GM12878 (cell line): ENCODE data around the gene TCF12. TPM values are rescaled to one million over a fixed set of nuclear protein-coding genes. Genes with fewer than 3 reads are reported as not detected.

Source experiments
- ATAC-seq: fragments of 200-7000 bp; cut with Tn5 transposase; 3 replicates; pipeline ENCODE4 v1.9.1; 2020; ENCODE audit warnings: mild to moderate bottlenecking, moderate library complexity
- BruUV-seq: library from RNA; stranded (reverse); fragments of 400-500 nt; replicated peaks from 2 replicates; lab custom pipeline; 2021; lab: Mats Ljungman, UMichigan
- CTCF ChIA-PET: fragments of 300-600 bp; sonication (Branson Sonifier 250); formaldehyde crosslinking; extraction: SDS; loops from one replicate; lab custom pipeline; 2021; ENCODE audit warnings: inconsistent platforms; lab: Yijun Ruan, JAX
- POLR2A ChIA-PET: fragments of 350-600 bp; formaldehyde crosslinking; extraction: SDS; loops from one replicate; lab custom pipeline; 2021; ENCODE audit warnings: inconsistent platforms; lab: Charles Lee
- RAD21 ChIA-PET: fragments of 300-600 bp; sonication (Branson Sonifier 250); formaldehyde crosslinking; loops from one replicate; lab custom pipeline; 2023; ENCODE audit warnings: antibody characterized with exemption; ENCODE audit not compliant: unreplicated experiment; lab: Charles Lee
- SMC1A ChIA-PET: fragments of 300-600 bp; sonication (Branson Sonifier 250); formaldehyde crosslinking; loops from one replicate; lab custom pipeline; 2023; ENCODE audit not compliant: unreplicated experiment, uncharacterized antibody; lab: Charles Lee
- DNase-seq: peaks from one replicate; pipeline ENCODE4 v3.0.0-alpha.2; 2011; ENCODE audit warnings: low read depth, low spot score
- FAIRE-seq: peaks from 3 replicates; lab custom pipeline; 2011; peaks lifted over from hg19 to GRCh38; lab: Jason Lieb, UNC
- H2AFZ ChIP-seq: 2 replicates; pipeline ENCODE4 v1.6.0; 2011; ENCODE audit warnings: low read depth, low read length, control low read depth; ENCODE audit not compliant: control insufficient read depth
- H3K27ac ChIP-seq: 2 replicates; pipeline ENCODE4 v1.5.1; 2011; ENCODE audit warnings: control low read depth; ENCODE audit not compliant: control insufficient read depth, insufficient read depth
- H3K27me3 ChIP-seq, 2 experiments: replicated peaks in 1 of 2; 2 replicates each; pipeline versions ENCODE4 v1.6.0 to v1.6.1; 2011; ENCODE audit warnings: low read length in 1 of 2; ENCODE audit not compliant: control insufficient read depth in 2 of 2, insufficient read depth in 2 of 2
- H3K36me3 ChIP-seq, 2 experiments: 2 replicates each; pipeline ENCODE4 v1.5.1; 2011; ENCODE audit warnings: low read length in 1 of 2; ENCODE audit not compliant: control insufficient read depth in 2 of 2, insufficient read depth in 2 of 2
- H3K4me1 ChIP-seq: 2 replicates; pipeline ENCODE4 v1.6.1; 2011; ENCODE audit warnings: mild to moderate bottlenecking, low read length, moderate library complexity, mixed read lengths; ENCODE audit not compliant: control insufficient read depth, insufficient read depth
- H3K4me2 ChIP-seq: 2 replicates; pipeline ENCODE4 v1.6.0; 2011; ENCODE audit warnings: control low read depth; ENCODE audit not compliant: control insufficient read depth, insufficient read depth
- H3K4me3 ChIP-seq: fragments of 200-600 bp; sonication (generic); 2 replicates; pipeline ENCODE4 v1.5.1; 2016
- H3K79me2 ChIP-seq: 2 replicates; pipeline ENCODE4 v1.6.0; 2011; ENCODE audit warnings: low read length; ENCODE audit not compliant: control insufficient read depth, insufficient read depth
- H3K9ac ChIP-seq: 2 replicates; pipeline ENCODE4 v1.8.0; 2011; ENCODE audit warnings: low read length, control low read depth, mixed read lengths; ENCODE audit not compliant: control insufficient read depth, insufficient read depth
- H3K9me3 ChIP-seq: replicated peaks from 3 replicates; pipeline ENCODE4 v1.5.1; 2011; ENCODE audit warnings: mild to moderate bottlenecking, low read length; ENCODE audit not compliant: control insufficient read depth, insufficient read depth
- H4K20me1 ChIP-seq: 2 replicates; pipeline ENCODE4 v1.6.0; 2011; ENCODE audit not compliant: control insufficient read depth, insufficient read depth
- ATF7 ChIP-seq: fragments of 450-650 bp; IDR thresholded peaks from 2 replicates; pipeline ENCODE4 v1.6.1; 2016; ENCODE audit warnings: low read depth, mild to moderate bottlenecking
- BCL11A ChIP-seq: IDR thresholded peaks from 2 replicates; pipeline ENCODE4 v1.6.1; 2011; ENCODE audit warnings: low read depth, low read length
- CHD1 ChIP-seq: IDR thresholded peaks from 2 replicates; pipeline ENCODE4 v1.6.1; 2012; ENCODE audit warnings: low read depth, low read length, improper control_type of control experiment
- E2F4 ChIP-seq: IDR thresholded peaks from 2 replicates; pipeline ENCODE4 v1.6.1; 2012; ENCODE audit warnings: low read depth, low read length, improper control_type of control experiment
- IKZF2 ChIP-seq, 2 experiments: fragments of 450-650 bp; IDR thresholded peaks; 2 replicates each; pipeline ENCODE4 v1.6.1; 2017; ENCODE audit warnings: mild to moderate bottlenecking in 2 of 2, moderate library complexity in 2 of 2
- IRF3 ChIP-seq: fragments of 450-650 bp; IDR thresholded peaks from 2 replicates; pipeline ENCODE4 v1.6.1; 2014; ENCODE audit warnings: mild to moderate bottlenecking
- NR2C1 ChIP-seq: fragments of 450-650 bp; IDR thresholded peaks from 2 replicates; pipeline ENCODE4 v1.6.1; 2017; ENCODE audit warnings: antibody characterized with exemption, mild to moderate bottlenecking, moderate library complexity
- PML ChIP-seq: IDR thresholded peaks from 2 replicates; pipeline ENCODE4 v1.6.1; 2012; ENCODE audit warnings: low read length, inconsistent platforms
- POLR2AphosphoS5 ChIP-seq: IDR thresholded peaks from 2 replicates; pipeline ENCODE4 v1.6.1; 2011; ENCODE audit warnings: mild to moderate bottlenecking, low read length, inconsistent platforms
- SIN3A ChIP-seq: IDR thresholded peaks from 2 replicates; pipeline ENCODE4 v1.6.1; 2012; ENCODE audit warnings: low read depth, low read length, improper control_type of control experiment
- SKIL ChIP-seq: fragments of 450-650 bp; IDR thresholded peaks from 2 replicates; pipeline ENCODE4 v1.6.1; 2017; ENCODE audit warnings: mild to moderate bottlenecking, low read depth, inconsistent platforms; ENCODE audit not compliant: poor library complexity, severe bottlenecking
- SMAD5 ChIP-seq: IDR thresholded peaks from 2 replicates; pipeline ENCODE4 v1.6.1; 2016; ENCODE audit warnings: antibody characterized with exemption, low read depth
- TBL1XR1 ChIP-seq: IDR thresholded peaks from 2 replicates; pipeline ENCODE4 v1.6.1; 2012; ENCODE audit warnings: low read depth, low read length, improper control_type of control experiment
- TCF3 ChIP-seq: IDR thresholded peaks from 2 replicates; pipeline ENCODE4 v1.6.1; 2012; ENCODE audit warnings: low read depth, mild to moderate bottlenecking, low read length, borderline replicate concordance; ENCODE audit not compliant: insufficient read depth
- ZZZ3 ChIP-seq: IDR thresholded peaks from 2 replicates; pipeline ENCODE4 v1.6.1; 2011; ENCODE audit warnings: low read depth; ENCODE audit not compliant: control insufficient read depth, insufficient read length
- in situ Hi-C: fragments of 300-500 bp; cut with MboI; formaldehyde crosslinking; loops from 9 replicates; pipeline ENCODE4 v1.14.3; 2018; ENCODE audit warnings: mixed read lengths
- intact Hi-C: fragments of 100-400 bp; cut with micrococcal nuclease; formaldehyde crosslinking; loops from one replicate; pipeline ENCODE4 v1.14.2; 2022; ENCODE audit not compliant: unreplicated experiment
- polyA plus RNA-seq, 11 experiments: library from polyadenylated mRNA; depleted of rRNA in 4 of 11; unstranded in 6 of 11; stranded (reverse) in 5 of 11; fragments of >200 nt; fragmentation: Nextera tagmentation in 4 of 11; fragmentation: Illumina TruSeq in 1 of 11; extraction: Ambion mirVana in 4 of 11; extraction: Trizol in 1 of 11; gene quantifications; 1 replicate in 1 of 11; 2 replicates in 10 of 11; pipeline versions ENCODE4 v1.2.1 to v1.2.3, GENCODE V29; 2011 to 2016; ENCODE audit warnings: inconsistent platforms in 2 of 11, missing spikeins in 2 of 11, low read depth in 1 of 11
- total RNA-seq, 4 experiments: library from RNA; depleted of rRNA in 3 of 4; stranded (reverse); fragments of >200 nt in 3 of 4; fragmentation: Illumina TruSeq in 1 of 4; extraction: Trizol in 1 of 4; gene quantifications; 2 replicates each; pipeline versions ENCODE4 v1.2.1 to v1.2.3, GENCODE V29; 2013 to 2021
- TF ChIP-seq, protein P1 (sequence below): fragments of 450-650 bp; IDR thresholded peaks from 2 replicates; pipeline ENCODE4 v1.6.1; 2018; ENCODE audit warnings: borderline replicate concordance, mild to moderate bottlenecking; ENCODE audit not compliant: partially characterized antibody

Gene TCF12
- total and polyA plus RNA-seq, 10 of the 15 experiments (the other 5 are each of a cell fraction or from before 2014, with no cell fraction given), result 8.2 to 70.9 (median 49.5) TPM

DNA sequence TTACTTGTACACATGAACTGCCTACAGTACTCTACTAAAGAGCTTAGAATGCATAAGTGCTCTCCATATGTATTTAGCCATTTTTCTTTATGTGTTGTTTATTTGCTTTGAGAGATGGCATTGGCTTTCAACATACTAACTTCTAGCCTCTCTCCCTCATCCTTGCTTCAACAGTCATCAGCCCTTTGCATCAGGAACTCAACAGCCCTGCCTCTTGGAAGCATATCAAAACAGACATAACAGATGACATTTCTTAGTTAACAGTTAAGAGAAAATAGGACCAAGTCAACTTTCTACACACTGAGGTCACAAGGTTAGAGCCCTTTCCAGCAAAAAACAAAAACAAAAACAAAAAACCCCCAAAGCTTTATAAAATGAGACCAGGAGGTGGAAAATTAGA lies 145.6 kb downstream of the TCF12 start:
- intact Hi-C loops (no loop called here), in situ Hi-C loops (no loop called here)
- Histone ChIP-seq H3K9me3 (peaks cover 2% of the 10 kb centered on the region; the same call in 1 of the 3 replicates), H2AFZ (no peak overlapping the region), H3K27me3 (no peaks in the 10 kb centered on the region), H3K9ac (no peak overlapping the region), H3K4me3 (no peak overlapping the region), H4K20me1 (no peaks in the 10 kb centered on the region), H3K27ac (no peak overlapping the region), H3K4me2 (no peak overlapping the region), H3K4me1 (no peaks in the 10 kb centered on the region), H3K36me3 (peaks cover 0 to 2% of the 10 kb centered on the region in 2 experiments; a peak in 1 of 4 replicates), H3K79me2 (peaks cover 12% of the 10 kb centered on the region)
- no peak for DNase-seq
- ChIA-PET SMC1A (interaction anchor here (1.3 kb wide), 1 partner anchor 39 kb away, joined by 3 read pairs; no protein-coding TSS in a partner anchor), CTCF (no interaction called here), POLR2A (no interaction called here), RAD21 (no interaction called here)
- ATAC-seq, result no peak
- FAIRE-seq, result peak; percentile 38
- BruUV-seq, result TSS peak; percentile 51
- TF ChIP-seq POLR2AphosphoS5 (no peak), SIN3A (no peak), TBL1XR1 (no peak), E2F4 (no peak), NR2C1 (no peak), IRF3 (no peak), SMAD5 (no peak), SKIL (no peak), ZZZ3 (no peak), CHD1 (no peak), ATF7 (no peak), PML (no peak), TCF3 (no peak), BCL11A (no peak), IKZF2 (IDR thresholded peaks at IDR 0.05) (no peak)
- TF ChIP-seq, protein P1, sequence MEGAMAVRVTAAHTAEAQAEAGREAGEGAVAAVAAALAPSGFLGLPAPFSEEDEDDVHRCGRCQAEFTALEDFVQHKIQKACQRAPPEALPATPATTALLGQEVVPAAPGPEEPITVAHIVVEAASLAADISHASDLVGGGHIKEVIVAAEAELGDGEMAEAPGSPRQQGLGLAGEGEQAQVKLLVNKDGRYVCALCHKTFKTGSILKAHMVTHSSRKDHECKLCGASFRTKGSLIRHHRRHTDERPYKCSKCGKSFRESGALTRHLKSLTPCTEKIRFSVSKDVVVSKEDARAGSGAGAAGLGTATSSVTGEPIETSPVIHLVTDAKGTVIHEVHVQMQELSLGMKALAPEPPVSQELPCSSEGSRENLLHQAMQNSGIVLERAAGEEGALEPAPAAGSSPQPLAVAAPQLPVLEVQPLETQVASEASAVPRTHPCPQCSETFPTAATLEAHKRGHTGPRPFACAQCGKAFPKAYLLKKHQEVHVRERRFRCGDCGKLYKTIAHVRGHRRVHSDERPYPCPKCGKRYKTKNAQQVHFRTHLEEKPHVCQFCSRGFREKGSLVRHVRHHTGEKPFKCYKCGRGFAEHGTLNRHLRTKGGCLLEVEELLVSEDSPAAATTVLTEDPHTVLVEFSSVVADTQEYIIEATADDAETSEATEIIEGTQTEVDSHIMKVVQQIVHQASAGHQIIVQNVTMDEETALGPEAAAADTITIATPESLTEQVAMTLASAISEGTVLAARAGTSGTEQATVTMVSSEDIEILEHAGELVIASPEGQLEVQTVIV, result no peak
